GM10248 (cell line): ENCODE results near the gene OCA2.

Experiments
- CTCF ChIA-PET: fragments of 300-600 bp; sonication (Branson Sonifier 250); formaldehyde crosslinking; extraction: SDS; loops from one replicate; lab custom pipeline; 2021; ENCODE audit warnings: antibody characterized with exemption; lab: Yijun Ruan, JAX
- POLR2A ChIA-PET: fragments of 350-650 bp; sonication (Branson Sonifier 250); formaldehyde crosslinking; extraction: SDS; loops from one replicate; lab custom pipeline; 2020; ENCODE audit warnings: antibody characterized with exemption; lab: Yijun Ruan, JAX
- DNase-seq: peaks from one replicate; pipeline ENCODE4 v3.0.0; 2012; ENCODE audit errors: extremely low spot score
- TF ChIP-seq, protein P1 (sequence below): IDR thresholded peaks from 2 replicates; pipeline ENCODE4 v1.5.1; 2012; ENCODE audit warnings: mild to moderate bottlenecking, low read depth; ENCODE audit errors: extremely low read depth, missing control alignments, control extremely low read depth

The OCA2 gene

DNA sequence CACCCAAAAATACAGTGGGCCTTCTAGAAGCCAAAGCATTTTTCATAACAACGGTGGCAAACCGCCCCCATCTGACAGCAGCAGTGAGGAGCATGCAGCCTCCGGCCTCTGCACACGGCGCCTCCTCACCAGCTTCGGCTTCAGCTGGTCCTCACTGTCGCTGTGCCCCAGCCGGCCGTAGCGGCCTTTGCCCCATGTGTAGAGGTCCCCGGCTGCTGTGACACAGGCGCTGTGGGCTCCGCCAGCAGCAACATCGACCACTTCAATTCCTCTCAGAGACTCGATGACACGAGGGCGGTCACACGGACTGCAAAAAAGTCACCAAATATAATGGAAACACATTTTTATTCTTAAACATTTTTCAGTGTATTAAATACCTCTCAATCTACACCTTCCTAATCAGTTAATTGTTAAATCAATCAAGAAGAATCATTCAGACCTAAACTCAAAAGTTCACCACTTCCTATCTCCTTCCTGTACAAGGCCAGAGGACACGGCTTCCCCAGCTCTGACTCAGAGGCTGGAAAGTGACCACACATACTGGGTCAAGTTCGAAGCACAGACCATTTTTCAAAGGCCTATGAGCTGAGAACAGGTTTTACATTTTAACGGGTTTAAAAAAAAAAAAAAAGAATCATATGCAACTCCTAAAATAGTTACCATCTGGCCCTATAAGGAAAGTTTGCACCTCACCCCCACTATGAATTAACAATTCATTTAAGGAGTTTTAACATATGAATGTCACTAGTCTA is 33.6 kb upstream of the OCA2 start:
- CTCF ChIA-PET = no interaction called here
- TF ChIP-seq, protein P1, sequence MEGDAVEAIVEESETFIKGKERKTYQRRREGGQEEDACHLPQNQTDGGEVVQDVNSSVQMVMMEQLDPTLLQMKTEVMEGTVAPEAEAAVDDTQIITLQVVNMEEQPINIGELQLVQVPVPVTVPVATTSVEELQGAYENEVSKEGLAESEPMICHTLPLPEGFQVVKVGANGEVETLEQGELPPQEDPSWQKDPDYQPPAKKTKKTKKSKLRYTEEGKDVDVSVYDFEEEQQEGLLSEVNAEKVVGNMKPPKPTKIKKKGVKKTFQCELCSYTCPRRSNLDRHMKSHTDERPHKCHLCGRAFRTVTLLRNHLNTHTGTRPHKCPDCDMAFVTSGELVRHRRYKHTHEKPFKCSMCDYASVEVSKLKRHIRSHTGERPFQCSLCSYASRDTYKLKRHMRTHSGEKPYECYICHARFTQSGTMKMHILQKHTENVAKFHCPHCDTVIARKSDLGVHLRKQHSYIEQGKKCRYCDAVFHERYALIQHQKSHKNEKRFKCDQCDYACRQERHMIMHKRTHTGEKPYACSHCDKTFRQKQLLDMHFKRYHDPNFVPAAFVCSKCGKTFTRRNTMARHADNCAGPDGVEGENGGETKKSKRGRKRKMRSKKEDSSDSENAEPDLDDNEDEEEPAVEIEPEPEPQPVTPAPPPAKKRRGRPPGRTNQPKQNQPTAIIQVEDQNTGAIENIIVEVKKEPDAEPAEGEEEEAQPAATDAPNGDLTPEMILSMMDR = no peak
- DNase-seq = no peak
- POLR2A ChIA-PET = no interaction called here

DNA sequence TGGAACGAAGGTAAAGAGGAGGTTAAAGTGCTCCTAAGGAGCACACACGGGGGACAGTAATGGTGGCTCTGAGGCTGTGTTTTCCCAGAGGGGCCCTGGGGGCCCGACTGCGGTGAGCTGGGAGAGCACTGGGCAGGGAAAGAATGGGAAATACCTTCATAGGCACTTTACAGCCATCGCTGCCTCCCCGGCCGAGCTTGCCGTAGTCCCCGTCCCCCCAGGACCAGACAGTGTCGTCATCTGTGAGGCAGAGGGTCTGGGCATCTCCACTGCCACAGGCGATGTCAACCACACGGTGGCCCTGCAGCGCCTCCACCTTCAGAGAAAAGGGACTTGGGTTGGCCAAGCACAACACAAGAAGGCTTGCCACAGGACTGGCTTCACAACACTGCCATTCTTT is 32.8 kb upstream of the OCA2 start:
- POLR2A ChIA-PET = no interaction called here
- CTCF ChIA-PET = no interaction called here
- no peak for DNase-seq
- TF ChIP-seq, protein P1 = no peak

DNA sequence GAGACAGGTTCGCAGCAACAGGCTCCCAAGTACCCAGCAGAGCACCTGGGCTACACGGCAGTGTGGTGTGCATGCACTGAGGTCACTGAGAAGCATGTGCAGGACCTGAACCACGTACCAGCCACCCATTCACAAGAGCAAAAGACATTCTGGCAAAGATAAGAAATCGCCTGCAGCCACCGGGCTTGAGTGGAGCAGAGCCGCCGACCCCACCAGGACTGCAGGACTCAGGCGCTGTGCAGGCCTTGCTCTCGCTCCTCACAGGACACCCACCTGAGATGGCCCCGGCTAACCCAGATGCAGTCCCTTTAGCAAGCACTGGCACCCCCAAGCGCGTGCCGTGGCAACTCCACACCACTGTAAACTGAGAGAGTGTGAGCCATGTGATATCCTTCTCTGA is 32.3 kb upstream of the OCA2 start:
- ChIA-PET POLR2A (no interaction called here), CTCF (no interaction called here)
- no peak for DNase-seq
- TF ChIP-seq, protein P1 = no peak

DNA sequence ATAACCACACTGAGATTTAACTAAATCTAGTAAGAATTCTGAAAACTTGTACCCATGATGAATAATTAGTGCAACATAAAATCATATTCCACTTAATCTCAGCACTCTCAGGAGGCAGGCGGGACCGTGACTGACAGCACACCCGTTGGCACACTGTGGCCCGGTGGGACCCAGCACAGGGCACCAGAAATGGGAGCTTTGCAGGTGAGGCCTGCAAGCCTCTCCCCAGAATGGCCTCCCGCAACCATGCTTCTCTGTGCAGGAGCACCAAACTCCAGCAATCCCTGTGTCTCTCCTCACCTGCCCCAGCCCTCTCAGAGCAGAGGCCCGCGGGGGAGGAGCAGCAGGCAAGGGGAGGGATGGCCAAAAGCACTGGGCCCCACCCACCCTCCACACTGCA is 31.5 kb upstream of the OCA2 start:
- CTCF ChIA-PET = no interaction called here

DNA sequence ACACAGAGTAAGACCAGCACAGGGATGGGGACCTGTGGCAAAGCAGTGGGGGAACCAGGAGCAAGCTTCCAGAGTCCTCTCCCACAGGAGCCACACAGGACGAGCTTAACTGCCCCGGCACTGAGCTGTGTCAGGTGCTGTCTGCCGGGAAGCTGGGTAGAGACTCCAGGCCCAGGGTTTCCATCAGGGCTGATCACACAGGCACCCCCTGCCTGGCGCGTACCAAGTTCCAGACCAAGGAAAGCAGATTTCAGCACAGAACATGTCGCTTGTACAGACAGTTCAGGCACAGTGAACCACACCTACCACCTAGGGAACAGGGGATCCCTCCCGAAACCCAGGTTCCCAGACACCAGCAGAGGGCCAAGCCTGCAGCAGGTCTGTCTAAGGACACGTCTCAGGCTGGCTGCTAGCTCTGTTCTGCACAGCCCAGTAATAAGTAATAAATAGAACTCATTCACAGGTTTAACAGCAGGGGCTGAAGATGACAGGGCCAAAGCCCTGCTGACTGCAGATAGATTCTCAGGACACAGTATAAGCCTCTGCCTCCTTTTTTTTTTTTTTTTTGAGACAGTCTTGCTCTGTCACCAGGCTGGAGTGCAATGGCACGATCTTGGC is 30.2 kb upstream of the OCA2 start:
- TF ChIP-seq, protein P1 = no peak
- DNase-seq = no peak
- POLR2A ChIA-PET = no interaction called here
- CTCF ChIA-PET = no interaction called here

More for the DNA sequence above, 31.5 kb upstream of the OCA2 start:
- POLR2A ChIA-PET = no interaction called here
- TF ChIP-seq, protein P1 = no peak
- no peak for DNase-seq

DNA sequence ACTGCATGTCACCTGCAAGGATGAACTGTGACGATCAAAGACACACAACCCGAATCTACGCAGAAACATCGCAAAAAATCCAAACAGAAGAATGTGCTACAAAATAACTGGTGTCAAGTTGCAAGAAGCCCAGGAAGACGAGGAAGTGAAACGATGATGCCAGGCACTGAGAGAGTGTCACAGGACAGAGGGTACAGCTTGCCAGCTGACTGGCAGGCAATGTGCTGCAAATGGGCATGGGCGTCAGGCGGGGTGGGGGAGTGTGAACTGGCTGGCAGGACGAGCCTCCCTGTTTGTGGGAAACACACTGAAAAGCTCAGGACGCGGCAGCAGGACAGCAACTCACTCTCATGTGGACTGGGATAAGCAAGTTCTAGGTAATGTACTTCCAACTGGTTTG is 28.9 kb upstream of the OCA2 start:
- DNase-seq = no peak
- TF ChIP-seq, protein P1 = no peak
- POLR2A ChIA-PET = no interaction called here
- CTCF ChIA-PET = interaction anchor here (0.6 to 0.8 kb wide), 3 partner anchors 11 to 26 kb away, joined by 3 read pairs; no protein-coding TSS in a partner anchor
